Activated T-cell treated with anti-CD3 and anti-CD28 coated beads for 48 hours (primary cell): ENCODE results near the gene MALAT1.
"Not testable (repeated sequence)": the region's sequence is repeated elsewhere in the genome, so short reads cannot be mapped to it uniquely, and the experiment has no call there.

Experiments
- DNase-seq: peaks from one replicate; pipeline ENCODE4 v3.0.0-alpha.2; 2020; ENCODE audit warnings: low read depth

MALAT1 gene

DNA sequence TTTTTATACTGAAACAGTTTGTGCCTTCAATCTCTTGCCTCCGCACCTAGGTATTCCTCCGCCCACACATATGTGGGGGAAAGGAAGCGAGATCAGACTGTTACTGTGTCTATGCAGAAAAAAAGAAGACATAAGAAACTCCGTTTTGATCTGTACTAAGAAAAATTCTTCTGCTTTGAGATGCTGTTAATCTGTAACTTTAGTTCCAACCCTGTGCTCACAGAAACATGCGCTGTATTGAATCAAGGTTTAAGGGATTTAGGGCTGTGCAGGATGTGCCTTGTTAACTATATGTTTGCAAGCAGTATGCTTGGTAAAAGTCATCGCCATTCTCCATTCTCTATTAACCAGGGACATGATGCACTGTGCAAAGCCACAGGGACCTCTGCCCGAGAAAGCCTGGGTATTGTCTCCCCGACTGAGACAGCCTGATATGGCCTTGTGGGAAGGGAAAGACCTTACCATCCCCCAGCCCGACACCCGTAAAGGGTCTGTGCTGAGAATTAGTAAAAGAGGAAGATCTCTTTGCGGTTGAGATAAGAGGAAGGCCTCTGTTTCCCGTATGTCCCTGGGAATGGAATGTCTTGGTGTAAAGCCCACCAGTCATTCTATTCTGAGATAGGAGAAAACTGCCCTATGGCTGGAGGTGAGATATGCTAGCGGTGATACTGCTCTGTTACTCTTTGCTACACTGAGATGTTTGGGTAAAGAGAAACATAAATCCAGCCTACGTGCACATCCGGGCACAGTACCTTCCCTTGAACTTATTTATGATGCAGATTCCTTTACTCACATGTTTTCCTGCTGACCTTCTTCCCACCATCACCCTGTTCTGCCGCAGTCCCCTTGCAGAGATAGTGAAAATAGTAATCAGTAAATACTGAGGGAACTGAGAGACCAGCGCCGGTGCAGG, 24.1 kb downstream of the MALAT1 start:
- not testable (repeated sequence) for DNase-seq

DNA sequence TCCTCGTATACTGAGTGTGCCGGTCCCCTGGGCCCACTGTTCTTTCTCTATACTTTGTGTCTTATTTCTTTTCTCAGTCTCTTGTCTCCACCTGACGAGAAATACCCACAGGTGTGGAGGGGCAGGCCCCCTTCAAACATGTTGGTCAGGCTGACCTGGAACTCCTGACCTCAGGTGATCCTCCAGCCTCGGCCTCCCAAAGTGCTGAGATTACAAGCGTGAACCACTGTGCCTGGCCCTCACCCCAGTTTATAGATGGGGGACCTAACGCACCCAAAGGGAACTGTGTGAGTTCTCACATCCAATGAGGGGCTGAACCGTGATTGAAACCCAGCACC, 24.8 kb downstream of the MALAT1 start:
- not testable (repeated sequence) for DNase-seq

DNA sequence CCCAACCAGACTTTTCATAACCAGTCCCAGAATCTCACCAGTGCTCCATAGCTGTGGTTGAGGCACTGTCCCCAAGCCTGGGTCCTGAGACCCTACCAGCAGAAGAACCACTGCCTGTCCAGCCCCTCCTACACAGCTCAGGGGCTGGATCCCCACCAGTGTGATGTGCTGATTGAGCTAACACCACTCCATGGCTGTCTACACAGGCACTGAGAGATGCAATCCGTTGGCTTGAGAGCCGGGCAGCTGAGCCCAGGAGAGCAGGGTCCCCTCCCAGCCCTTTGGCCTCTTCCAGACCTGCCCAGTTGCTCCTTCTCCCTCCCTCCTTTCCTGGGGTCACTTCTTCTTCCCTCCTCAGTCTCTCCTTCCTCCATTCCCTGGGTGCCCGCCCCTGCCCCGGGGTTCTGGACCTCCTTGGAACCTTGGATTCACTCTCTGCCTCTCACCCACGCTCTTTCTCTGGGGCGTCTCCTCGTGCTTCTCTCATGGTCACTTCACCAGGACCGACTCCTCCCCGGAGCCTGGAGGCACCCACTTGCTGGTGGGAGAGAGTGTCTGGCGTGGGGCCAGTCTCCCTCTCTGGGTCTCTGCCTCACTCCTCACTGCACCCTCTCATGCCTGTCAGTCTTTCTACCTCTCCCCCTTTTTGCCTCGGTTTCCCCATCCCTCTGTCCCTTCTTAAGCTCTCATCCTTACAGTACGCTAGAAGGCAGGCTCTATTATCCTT, 25.3 kb downstream of the MALAT1 start:
- DNase-seq = no peak

- DNase-seq = peak; percentile 78
Observed at GRCh38 chr11:65524741-65525545, 26.1 kb downstream of the MALAT1 start, which contains the start of gene SCYL1. Gene SCYL1, plus strand, starts transcription at chr11:65525083. Its CDS starts 71 bp downstream, at chr11:65525154.

DNA sequence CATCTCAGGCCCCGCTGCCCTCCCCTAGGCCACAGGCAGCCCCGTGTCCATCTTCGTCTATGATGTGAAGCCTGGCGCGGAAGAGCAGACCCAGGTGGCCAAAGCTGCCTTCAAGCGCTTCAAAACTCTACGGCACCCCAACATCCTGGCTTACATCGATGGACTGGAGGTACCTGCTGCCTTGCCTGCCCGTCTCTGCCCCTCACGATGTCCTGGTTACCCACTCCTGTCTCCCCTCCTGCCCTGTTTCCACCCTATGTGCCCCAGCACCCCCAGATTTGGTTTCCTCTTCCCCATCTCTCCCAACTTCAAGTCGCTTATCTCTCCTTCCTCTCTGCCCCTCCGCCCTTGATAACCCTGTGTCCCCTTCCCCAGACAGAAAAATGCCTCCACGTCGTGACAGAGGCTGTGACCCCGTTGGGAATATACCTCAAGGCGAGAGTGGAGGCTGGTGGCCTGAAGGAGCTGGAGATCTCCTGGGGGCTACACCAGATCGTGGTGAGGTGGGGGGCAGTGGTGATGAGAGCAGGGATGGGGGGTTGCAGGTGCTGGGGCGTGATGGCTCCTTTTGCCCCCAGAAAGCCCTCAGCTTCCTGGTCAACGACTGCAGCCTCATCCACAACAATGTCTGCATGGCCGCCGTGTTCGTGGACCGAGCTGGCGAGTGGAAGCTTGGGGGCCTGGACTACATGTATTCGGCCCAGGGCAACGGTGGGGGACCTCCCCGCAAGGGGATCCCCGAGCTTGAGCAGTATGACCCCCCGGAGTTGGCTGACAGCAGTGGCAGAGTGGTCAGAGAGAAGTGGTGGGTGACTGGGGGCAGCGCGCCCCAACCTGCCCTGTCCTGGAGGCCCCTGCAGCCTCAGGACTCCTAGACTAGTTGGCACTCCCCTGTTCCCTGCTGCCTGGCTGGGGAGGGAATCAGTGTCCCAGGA, 27.0 kb downstream of the MALAT1 start:
- no peak for DNase-seq

GRCh38 chr11:65526744-65527143, 27.9 kb downstream of the MALAT1 start:
- no peak for DNase-seq

DNA sequence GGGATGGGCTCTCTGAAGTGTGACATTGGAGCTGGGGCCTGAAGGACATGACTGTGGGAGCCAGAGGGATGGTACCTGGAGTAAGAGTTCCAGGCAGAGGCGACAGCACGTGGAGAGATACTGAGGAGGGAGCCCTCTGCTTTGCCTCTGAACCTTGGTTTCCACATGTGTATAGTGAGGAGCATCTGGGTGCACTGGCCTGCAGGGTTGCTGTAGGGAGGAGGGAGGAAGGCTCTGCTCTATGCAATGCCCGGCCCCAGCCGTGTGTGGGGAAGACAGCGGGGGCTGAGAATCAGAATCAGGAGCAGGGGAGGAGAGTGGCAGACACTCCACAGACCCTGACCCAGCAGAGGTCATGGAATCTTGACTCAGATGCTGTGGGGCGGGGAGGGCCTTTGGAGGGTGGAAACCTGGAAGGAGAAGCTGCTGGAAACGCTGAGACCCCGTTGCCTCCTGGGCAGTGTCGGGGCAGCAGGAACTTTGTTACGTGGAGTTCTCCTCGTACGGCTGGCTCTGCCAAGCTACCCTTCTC, 30.0 kb downstream of the MALAT1 start:
- DNase-seq = no peak

- no peak for DNase-seq
Observed at GRCh38 chr11:65529475-65530156, 30.8 kb downstream of the MALAT1 start.

- DNase-seq = no peak
Observed at GRCh38 chr11:65530157-65530496, 31.3 kb downstream of the MALAT1 start.

- no peak for DNase-seq
Observed at GRCh38 chr11:65532388-65533064, 33.7 kb downstream of the MALAT1 start.

GRCh38 chr11:65535102-65535501, 36.3 kb downstream of the MALAT1 start:
- DNase-seq = no peak

DNA sequence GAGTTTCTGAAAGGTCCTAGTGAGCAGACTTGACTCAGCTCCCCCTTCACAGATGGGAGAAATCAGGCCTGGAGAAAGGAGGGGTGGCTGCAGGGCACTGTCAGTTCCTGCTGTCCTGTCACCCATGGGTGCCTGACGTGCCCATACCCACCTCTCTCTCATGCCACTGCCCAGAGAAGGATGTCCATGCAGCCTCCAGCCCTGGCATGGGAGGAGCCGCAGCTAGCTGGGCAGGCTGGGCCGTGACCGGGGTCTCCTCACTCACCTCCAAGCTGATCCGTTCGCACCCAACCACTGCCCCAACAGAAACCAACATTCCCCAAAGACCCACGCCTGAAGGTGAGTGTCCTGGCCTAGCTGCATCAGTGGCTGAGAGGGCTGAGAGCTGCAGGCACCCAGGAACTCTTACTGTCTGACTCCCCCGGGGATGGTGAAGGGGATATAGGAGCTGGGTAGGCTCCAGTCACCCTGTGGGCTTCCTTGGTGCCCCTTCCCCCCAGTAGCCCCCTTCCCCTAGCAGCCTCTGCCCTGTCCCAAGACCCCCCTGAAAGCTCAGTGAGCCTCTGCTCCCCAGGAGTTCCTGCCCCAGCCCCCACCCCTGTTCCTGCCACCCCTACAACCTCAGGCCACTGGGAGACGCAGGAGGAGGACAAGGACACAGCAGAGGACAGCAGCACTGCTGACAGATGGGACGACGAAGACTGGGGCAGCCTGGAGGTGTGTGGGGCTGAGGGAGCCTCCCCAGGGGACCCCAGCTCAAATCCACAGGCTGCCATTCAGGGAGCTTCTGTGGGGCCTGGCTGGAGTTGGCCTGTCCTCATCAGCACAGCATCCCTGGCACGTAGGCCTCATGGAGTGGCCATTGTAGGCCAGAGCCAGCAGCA, 37.8 kb downstream of the MALAT1 start:
- no peak for DNase-seq

GRCh38 chr11:65537296-65537597, 38.4 kb downstream of the MALAT1 start:
- no peak for DNase-seq

DNA sequence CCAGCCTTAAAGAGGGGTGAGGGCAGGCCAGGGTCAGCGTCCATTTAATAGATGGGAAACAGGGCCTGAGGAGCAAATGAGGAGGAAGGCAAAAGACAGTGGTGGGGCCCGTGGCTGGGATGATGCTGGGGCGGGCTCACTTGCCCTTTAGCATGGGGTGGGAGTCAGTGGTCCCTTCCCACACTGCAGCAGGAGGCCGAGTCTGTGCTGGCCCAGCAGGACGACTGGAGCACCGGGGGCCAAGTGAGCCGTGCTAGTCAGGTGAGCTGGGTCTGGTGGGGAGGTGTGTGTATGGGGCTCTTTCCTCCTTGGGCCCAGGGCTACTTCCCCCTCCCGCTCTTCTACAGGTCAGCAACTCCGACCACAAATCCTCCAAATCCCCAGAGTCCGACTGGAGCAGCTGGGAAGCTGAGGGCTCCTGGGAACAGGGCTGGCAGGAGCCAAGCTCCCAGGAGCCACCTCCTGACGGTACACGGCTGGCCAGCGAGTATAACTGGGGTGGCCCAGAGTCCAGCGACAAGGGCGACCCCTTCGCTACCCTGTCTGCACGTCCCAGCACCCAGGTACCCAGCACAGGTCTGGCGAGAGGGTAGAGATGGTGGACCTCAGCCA, 38.9 kb downstream of the MALAT1 start:
- no peak for DNase-seq

- no peak for DNase-seq
Observed at GRCh38 chr11:65538232-65538914, 39.5 kb downstream of the MALAT1 start.

GRCh38 chr11:65538915-65539743, 40.3 kb downstream of the MALAT1 start:
- no peak for DNase-seq

- DNase-seq = no peak
Observed at GRCh38 chr11:65539744-65540289, 41.0 kb downstream of the MALAT1 start.
